Neural cell (in vitro differentiated cells): ENCODE data around the gene HECW1. TPM values are rescaled to one million over a fixed set of nuclear protein-coding genes. Genes with fewer than 3 reads are reported as not detected.

ENCODE experiments used
- H2AFZ ChIP-seq: fragments of 200-600, 300-800 bp; sonication (generic), shearing (Covaris generic); 2 replicates; pipeline ENCODE4 v1.6.0; 2014; ENCODE audit warnings: low read depth, mild to moderate bottlenecking, antibody characterized with exemption, low read length, moderate library complexity
- H3F3A ChIP-seq: fragments of 200-600 bp; shearing (Covaris generic); 2 replicates; pipeline ENCODE4 v1.6.1; 2016; ENCODE audit warnings: mild to moderate bottlenecking, moderate library complexity, mixed read lengths, antibody characterized with exemption, low read length; ENCODE audit not compliant: insufficient read depth, poor library complexity, severe bottlenecking
- H3K27ac ChIP-seq: fragments of 200-600, 300-800 bp; sonication (generic), shearing (Covaris generic); 2 replicates; pipeline ENCODE4 v1.5.1; 2014; ENCODE audit warnings: mild to moderate bottlenecking, low read length, moderate library complexity
- H3K27me3 ChIP-seq: fragments of 300-800, 200-600 bp; sonication (generic), shearing (Covaris generic); 2 replicates; pipeline ENCODE4 v1.6.0; 2014; ENCODE audit warnings: mild to moderate bottlenecking, low read depth, low read length, moderate library complexity; ENCODE audit not compliant: insufficient read depth
- H3K36me3 ChIP-seq: fragments of 300-800, 200-600 bp; sonication (generic), shearing (Covaris generic); 2 replicates; pipeline ENCODE4 v1.5.1; 2014; ENCODE audit warnings: mild to moderate bottlenecking, antibody characterized with exemption, low read length, moderate library complexity; ENCODE audit not compliant: insufficient read depth
- H3K4me2 ChIP-seq: fragments of 300-800, 200-600 bp; sonication (generic), shearing (Covaris generic); 2 replicates; pipeline ENCODE4 v1.6.0; 2014; ENCODE audit warnings: mild to moderate bottlenecking, low read length
- H3K4me3 ChIP-seq: fragments of 300-800, 200-600 bp; sonication (generic), shearing (Covaris generic); 2 replicates; pipeline ENCODE4 v1.5.1; 2014; ENCODE audit warnings: mild to moderate bottlenecking, low read length, moderate library complexity
- H3K79me2 ChIP-seq: fragments of 200-600 bp; shearing (Covaris generic); replicated peaks from 2 replicates; pipeline ENCODE4 v1.6.0; 2014; ENCODE audit warnings: mild to moderate bottlenecking, low read length, moderate library complexity; ENCODE audit not compliant: insufficient read depth
- H3K9ac ChIP-seq: fragments of 300-800, 200-600 bp; sonication (generic), shearing (Covaris generic); 2 replicates; pipeline ENCODE4 v1.6.1; 2016; ENCODE audit warnings: mild to moderate bottlenecking, low read length, mixed read lengths
- H3K9me2 ChIP-seq: fragments of 200-600 bp; shearing (Covaris generic); 2 replicates; pipeline ENCODE4 v1.6.1; 2016; ENCODE audit warnings: mild to moderate bottlenecking, low read length, mixed read lengths; ENCODE audit not compliant: insufficient read depth
- H3K9me3 ChIP-seq: fragments of 200-600, 300-800 bp; sonication (generic), shearing (Covaris generic); 2 replicates; pipeline ENCODE4 v1.6.1; 2016; ENCODE audit warnings: mild to moderate bottlenecking, mixed run types, low read length, moderate library complexity, mixed read lengths
- H4K20me1 ChIP-seq: fragments of 200-600 bp; shearing (Covaris generic); 2 replicates; pipeline ENCODE4 v1.6.1; 2016; ENCODE audit warnings: mild to moderate bottlenecking, mixed run types; ENCODE audit not compliant: insufficient read depth
- EP300 ChIP-seq: fragments of 450-650 bp; conservative IDR thresholded peaks from 2 replicates; pipeline ENCODE4 v1.6.1; 2014; ENCODE audit warnings: antibody characterized with exemption, mild to moderate bottlenecking, moderate library complexity; ENCODE audit not compliant: poor library complexity, severe bottlenecking
- EZH2 ChIP-seq: fragments of 200-600, 300-800 bp; shearing (Covaris generic), sonication (generic); IDR thresholded peaks from 2 replicates; pipeline ENCODE4 v1.6.1; 2014; ENCODE audit warnings: antibody characterized with exemption, low read length, borderline replicate concordance, mild to moderate bottlenecking; ENCODE audit not compliant: insufficient read depth, poor library complexity, severe bottlenecking
- MXI1 ChIP-seq: fragments of 450-650 bp; conservative IDR thresholded peaks from 2 replicates; pipeline ENCODE4 v1.6.1; 2014; ENCODE audit warnings: antibody characterized with exemption, mild to moderate bottlenecking; ENCODE audit not compliant: poor library complexity, severe bottlenecking
- POLR2AphosphoS5 ChIP-seq: IDR thresholded peaks from 2 replicates; pipeline ENCODE4 v1.6.1; 2012
- RAD21 ChIP-seq: fragments of 450-650 bp; conservative IDR thresholded peaks from 2 replicates; pipeline ENCODE4 v1.6.1; 2014; ENCODE audit warnings: antibody characterized with exemption, mild to moderate bottlenecking, moderate library complexity
- SMC3 ChIP-seq: fragments of 450-650 bp; conservative IDR thresholded peaks from 2 replicates; pipeline ENCODE4 v1.6.1; 2014; ENCODE audit warnings: antibody characterized with exemption, mild to moderate bottlenecking, moderate library complexity; ENCODE audit not compliant: poor library complexity
- TAF1 ChIP-seq: IDR thresholded peaks from 2 replicates; pipeline ENCODE4 v1.6.1; 2012; ENCODE audit warnings: low read depth
- polyA plus RNA-seq: library from polyadenylated mRNA; depleted of rRNA; stranded (reverse); fragments of >200 nt; gene quantifications from 2 replicates; pipeline ENCODE4 v1.2.3, GENCODE V29; 2014
- TF ChIP-seq, protein P1 (sequence below): IDR thresholded peaks from 2 replicates; pipeline ENCODE4 v1.6.1; 2012; ENCODE audit warnings: borderline replicate concordance
- TF ChIP-seq, protein P2 (sequence below): fragments of 450-650 bp; IDR thresholded peaks from 2 replicates; pipeline ENCODE4 v1.5.1; 2014; ENCODE audit warnings: antibody characterized with exemption, mild to moderate bottlenecking, moderate library complexity; ENCODE audit not compliant: poor library complexity, severe bottlenecking

HECW1 gene
- polyA plus RNA-seq, 1 donor from 2014 or later, result 13.8 TPM

DNA sequence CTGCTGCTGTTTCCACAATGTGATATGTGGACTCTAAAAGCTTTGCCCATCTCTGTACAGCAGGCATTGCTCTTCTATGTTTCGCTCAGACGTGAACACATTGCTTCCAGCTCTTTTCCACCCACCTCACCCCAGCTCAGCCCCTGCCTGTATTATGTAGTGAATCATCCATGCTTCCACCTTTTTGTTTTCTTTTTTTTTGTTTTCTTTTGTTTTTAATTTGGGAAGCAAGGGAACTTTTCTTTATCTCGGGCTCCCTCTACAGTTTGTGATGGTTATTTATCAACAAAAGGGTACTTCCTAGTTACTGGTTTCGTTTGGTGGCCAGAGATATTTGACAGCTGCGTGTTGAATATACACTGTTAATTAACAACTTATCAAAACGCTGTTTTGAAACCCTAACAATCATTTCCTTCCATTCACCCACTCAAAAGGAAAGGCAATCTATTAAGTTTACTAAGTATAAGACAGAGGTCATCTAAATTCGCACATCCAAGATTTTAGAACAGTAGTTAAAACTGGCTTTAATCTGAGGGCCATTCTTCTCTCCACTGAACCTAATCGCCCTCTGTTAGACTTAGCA lies 342.6 kb downstream of the HECW1 start:
- TF ChIP-seq SMC3, result peak; percentile 75
- no peak for TF ChIP-seq MXI1
- TF ChIP-seq, protein P1, sequence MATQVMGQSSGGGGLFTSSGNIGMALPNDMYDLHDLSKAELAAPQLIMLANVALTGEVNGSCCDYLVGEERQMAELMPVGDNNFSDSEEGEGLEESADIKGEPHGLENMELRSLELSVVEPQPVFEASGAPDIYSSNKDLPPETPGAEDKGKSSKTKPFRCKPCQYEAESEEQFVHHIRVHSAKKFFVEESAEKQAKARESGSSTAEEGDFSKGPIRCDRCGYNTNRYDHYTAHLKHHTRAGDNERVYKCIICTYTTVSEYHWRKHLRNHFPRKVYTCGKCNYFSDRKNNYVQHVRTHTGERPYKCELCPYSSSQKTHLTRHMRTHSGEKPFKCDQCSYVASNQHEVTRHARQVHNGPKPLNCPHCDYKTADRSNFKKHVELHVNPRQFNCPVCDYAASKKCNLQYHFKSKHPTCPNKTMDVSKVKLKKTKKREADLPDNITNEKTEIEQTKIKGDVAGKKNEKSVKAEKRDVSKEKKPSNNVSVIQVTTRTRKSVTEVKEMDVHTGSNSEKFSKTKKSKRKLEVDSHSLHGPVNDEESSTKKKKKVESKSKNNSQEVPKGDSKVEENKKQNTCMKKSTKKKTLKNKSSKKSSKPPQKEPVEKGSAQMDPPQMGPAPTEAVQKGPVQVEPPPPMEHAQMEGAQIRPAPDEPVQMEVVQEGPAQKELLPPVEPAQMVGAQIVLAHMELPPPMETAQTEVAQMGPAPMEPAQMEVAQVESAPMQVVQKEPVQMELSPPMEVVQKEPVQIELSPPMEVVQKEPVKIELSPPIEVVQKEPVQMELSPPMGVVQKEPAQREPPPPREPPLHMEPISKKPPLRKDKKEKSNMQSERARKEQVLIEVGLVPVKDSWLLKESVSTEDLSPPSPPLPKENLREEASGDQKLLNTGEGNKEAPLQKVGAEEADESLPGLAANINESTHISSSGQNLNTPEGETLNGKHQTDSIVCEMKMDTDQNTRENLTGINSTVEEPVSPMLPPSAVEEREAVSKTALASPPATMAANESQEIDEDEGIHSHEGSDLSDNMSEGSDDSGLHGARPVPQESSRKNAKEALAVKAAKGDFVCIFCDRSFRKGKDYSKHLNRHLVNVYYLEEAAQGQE, result no peak
- no peak for TF ChIP-seq TAF1
- no peak for TF ChIP-seq EP300
- TF ChIP-seq EZH2, result no peak
- TF ChIP-seq POLR2AphosphoS5, result no peak
- TF ChIP-seq, protein P2, sequence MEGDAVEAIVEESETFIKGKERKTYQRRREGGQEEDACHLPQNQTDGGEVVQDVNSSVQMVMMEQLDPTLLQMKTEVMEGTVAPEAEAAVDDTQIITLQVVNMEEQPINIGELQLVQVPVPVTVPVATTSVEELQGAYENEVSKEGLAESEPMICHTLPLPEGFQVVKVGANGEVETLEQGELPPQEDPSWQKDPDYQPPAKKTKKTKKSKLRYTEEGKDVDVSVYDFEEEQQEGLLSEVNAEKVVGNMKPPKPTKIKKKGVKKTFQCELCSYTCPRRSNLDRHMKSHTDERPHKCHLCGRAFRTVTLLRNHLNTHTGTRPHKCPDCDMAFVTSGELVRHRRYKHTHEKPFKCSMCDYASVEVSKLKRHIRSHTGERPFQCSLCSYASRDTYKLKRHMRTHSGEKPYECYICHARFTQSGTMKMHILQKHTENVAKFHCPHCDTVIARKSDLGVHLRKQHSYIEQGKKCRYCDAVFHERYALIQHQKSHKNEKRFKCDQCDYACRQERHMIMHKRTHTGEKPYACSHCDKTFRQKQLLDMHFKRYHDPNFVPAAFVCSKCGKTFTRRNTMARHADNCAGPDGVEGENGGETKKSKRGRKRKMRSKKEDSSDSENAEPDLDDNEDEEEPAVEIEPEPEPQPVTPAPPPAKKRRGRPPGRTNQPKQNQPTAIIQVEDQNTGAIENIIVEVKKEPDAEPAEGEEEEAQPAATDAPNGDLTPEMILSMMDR, result peak; percentile 68
- TF ChIP-seq RAD21, result peak; percentile 71
- Histone ChIP-seq H3K4me3 (no peak overlapping the region), H3K4me2 (no peak overlapping the region), H3K36me3 (no peaks in the 10 kb centered on the region), H3F3A (no peaks in the 10 kb centered on the region), H3K9me3 (no peaks in the 10 kb centered on the region), H3K79me2 (no peaks in the 10 kb centered on the region), H3K9me2 (no peaks in the 10 kb centered on the region), H2AFZ (no peak overlapping the region), H4K20me1 (no peaks in the 10 kb centered on the region), H3K9ac (no peak overlapping the region), H3K27me3 (no peaks in the 10 kb centered on the region), H3K27ac (no peak overlapping the region)

DNA sequence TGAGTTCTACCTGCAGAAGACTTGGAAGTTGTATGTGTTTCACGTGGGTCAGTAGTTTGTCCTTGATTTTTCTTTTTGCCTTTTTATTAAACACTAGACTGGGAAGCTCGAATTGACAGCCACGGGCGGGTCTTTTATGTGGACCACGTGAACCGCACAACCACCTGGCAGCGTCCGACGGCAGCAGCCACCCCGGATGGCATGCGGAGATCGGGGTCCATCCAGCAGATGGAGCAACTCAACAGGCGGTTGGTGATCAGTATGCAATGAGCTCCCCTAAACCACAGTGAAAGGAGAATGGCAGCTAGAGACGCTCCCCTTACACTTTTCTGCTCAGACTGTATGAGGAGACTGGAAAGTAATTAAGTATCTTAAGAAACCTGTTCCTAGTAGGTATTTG lies 343.8 kb downstream of the HECW1 start:
- no peak overlapping the region for H3K27ac ChIP-seq
- H4K20me1 ChIP-seq, result no peaks in the 10 kb centered on the region
- H3K4me2 ChIP-seq, result no peak overlapping the region
- TF ChIP-seq POLR2AphosphoS5, result no peak
- H3K27me3 ChIP-seq, result no peaks in the 10 kb centered on the region
- H3K9ac ChIP-seq, result no peak overlapping the region
- H3F3A ChIP-seq, result no peaks in the 10 kb centered on the region
- no peaks in the 10 kb centered on the region for H3K9me2 ChIP-seq
- H2AFZ ChIP-seq, result no peak overlapping the region
- H3K9me3 ChIP-seq, result no peaks in the 10 kb centered on the region
- no peaks in the 10 kb centered on the region for H3K36me3 ChIP-seq
- no peaks in the 10 kb centered on the region for H3K79me2 ChIP-seq
- H3K4me3 ChIP-seq, result no peak overlapping the region
